ENCODE results near the gene ANGPTL2. TPM values are rescaled to one million over a fixed set of nuclear protein-coding genes. Genes with fewer than 3 reads are reported as not detected.
A peak's percentile ranks its signal among the peaks of the same experiment; 100 is the strongest.

Gene ANGPTL2
- total RNA-seq, 1 donor from 2014 or later = not detected

DNA sequence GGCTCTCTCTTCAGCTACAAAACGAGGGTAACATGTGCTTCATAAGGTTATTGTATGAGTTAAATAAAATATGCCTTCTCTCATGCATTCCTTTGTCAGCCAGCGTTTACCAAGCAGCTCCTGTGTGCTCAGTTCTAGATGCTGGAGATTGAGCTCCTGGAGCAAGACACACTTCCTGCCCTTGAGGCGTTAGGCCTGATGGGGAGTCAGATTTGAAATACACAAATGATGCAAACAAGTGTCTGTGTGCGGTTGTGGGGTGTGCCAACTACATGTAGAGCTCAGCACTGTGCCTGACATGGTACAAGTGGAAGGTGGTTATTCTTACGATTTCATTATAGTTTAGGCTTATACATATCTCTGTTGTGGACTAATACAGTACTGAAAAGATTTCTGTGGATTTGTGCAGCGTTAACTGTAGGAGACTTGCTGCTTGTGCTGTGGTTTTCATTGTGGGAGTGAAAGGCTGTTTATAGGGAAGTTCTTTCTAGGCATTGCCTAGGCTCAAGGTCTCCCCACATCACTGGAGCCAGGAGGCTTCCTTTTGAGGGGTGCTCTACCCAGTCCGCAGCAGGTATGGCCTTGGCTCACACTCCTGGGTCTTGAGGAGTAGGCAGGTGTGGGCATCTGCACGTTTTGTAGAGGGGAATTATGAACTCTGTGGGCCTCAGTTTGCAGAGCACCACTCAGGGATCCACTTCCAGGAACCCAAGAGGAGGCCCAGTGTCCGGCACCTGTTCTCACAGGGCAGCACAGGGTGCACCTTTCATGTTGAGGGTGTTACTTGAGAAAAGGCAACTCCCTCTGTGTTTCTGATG, 39.8 kb upstream of the ANGPTL2 start:
- intact Hi-C loops (cut with micrococcal nuclease) = no loop called here
- DNase-seq = no peak
- H3K27ac Mint-ChIP-seq = no peak overlapping the region

DNA sequence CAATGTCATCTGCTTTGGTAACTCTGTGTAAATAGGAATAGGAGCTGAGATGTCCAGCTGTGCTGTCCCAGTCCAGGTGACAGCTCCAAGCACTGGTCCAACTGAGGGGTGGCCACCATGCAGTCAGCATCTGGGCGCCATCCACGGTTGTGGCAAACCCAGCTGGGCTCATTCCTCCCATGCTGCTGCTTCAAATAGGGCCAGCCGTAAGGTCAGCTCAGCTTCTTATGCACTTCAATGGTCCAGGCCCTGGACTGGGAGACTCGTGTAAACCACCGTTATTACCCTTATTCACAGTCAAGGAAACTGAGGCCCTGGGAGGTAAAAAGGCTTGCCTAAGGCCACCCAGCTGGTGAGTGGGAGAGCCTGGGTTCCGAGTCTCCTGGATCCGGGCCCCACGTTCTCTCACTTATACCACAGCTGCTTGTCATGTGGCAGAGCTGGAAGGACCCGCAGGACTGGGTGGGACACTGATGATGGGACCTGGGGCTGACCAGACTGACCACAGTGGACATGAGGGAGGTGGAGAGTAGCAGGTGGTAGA, 38.7 kb upstream of the ANGPTL2 start:
- no peak for DNase-seq
- H3K27ac Mint-ChIP-seq = no peak overlapping the region
- H3K9me3 Mint-ChIP-seq = no peaks in the 10 kb centered on the region
- intact Hi-C loops (cut with micrococcal nuclease) = no loop called here
- H3K4me3 Mint-ChIP-seq = no peak overlapping the region
- H3K27me3 Mint-ChIP-seq = peaks cover 8% of the 10 kb centered on the region
- H3K4me1 Mint-ChIP-seq = peaks cover 16% of the 10 kb centered on the region
- no peaks in the 10 kb centered on the region for H3K36me3 Mint-ChIP-seq (ENCODE audit: low read depth)

More for the DNA sequence above, 39.8 kb upstream of the ANGPTL2 start:
- no peaks in the 10 kb centered on the region for H3K36me3 Mint-ChIP-seq (ENCODE audit: low read depth)
- peaks cover 20% of the 10 kb centered on the region for H3K4me1 Mint-ChIP-seq
- H3K27me3 Mint-ChIP-seq = peaks cover 7% of the 10 kb centered on the region
- H3K9me3 Mint-ChIP-seq = no peaks in the 10 kb centered on the region
- no peak overlapping the region for H3K4me3 Mint-ChIP-seq

DNA sequence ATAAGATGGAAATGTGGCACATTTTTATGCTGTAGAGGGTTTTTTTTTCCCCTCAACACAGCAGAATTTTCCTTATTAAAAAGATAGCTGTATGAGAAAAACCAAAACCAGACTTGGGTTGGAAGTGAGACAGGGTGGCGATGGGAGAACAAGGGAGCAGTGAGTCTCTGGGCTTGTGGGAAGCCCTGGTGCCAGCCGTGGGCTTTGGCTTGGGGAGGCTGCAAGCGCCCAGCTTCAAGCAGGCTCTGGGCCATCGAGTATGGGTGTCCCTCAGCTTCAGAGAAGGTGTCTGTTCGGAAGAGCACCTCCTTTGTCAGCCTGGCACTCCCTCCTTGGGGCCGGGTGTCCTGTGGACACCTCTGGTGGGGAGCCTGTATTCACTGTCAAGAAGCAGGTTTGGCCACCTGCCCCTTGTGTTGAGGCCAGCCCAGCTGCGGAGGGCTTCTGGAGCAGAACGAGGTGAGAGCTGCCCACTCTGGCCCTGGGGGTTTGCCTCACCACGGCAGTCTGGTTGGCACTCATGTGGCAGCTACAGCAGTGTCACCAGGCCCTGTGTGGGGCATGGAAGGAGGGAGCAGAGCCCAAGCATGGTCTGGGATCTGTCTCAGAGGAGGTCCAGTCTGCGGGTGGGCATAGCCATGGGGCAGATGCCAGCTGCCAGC, 37.6 kb upstream of the ANGPTL2 start:
- intact Hi-C loops (cut with micrococcal nuclease) = no loop called here
- no peaks in the 10 kb centered on the region for H3K9me3 Mint-ChIP-seq
- peaks cover 19% of the 10 kb centered on the region for H3K4me1 Mint-ChIP-seq
- peaks cover 13% of the 10 kb centered on the region for H3K27me3 Mint-ChIP-seq
- H3K27ac Mint-ChIP-seq = no peak overlapping the region
- DNase-seq = no peak
- H3K4me3 Mint-ChIP-seq = no peak overlapping the region
- H3K36me3 Mint-ChIP-seq (ENCODE audit: low read depth) = no peaks in the 10 kb centered on the region

DNA sequence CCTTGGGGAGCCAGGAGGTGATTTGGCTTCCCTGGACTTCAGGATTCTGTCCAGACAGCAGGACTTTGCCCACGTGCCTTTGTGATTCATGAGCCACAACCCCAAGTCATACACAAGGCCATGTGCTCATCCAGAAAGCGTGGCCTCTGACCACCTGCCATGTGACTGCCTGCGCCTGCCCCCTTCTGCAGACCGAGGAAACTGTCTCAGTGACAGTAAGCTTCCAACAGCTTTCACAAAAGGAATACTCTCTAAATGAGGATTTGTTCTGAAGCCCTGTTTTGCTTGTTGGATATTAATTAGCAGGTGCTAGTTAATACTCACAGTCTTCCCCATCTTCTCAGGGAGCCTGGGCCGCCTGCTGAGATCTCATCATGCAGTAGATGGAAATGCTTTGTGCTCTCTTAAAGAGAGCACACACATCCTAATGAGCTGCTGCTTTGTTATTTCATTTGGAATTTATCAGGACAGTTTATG, 36.9 kb upstream of the ANGPTL2 start:
- H3K27me3 Mint-ChIP-seq = peaks cover 16% of the 10 kb centered on the region
- H3K4me3 Mint-ChIP-seq = no peak overlapping the region
- no peak for DNase-seq
- H3K27ac Mint-ChIP-seq = no peak overlapping the region
- intact Hi-C loops (cut with micrococcal nuclease) = no loop called here
- peaks cover 23% of the 10 kb centered on the region for H3K4me1 Mint-ChIP-seq
- no peaks in the 10 kb centered on the region for H3K36me3 Mint-ChIP-seq (ENCODE audit: low read depth)
- H3K9me3 Mint-ChIP-seq = no peaks in the 10 kb centered on the region

DNA sequence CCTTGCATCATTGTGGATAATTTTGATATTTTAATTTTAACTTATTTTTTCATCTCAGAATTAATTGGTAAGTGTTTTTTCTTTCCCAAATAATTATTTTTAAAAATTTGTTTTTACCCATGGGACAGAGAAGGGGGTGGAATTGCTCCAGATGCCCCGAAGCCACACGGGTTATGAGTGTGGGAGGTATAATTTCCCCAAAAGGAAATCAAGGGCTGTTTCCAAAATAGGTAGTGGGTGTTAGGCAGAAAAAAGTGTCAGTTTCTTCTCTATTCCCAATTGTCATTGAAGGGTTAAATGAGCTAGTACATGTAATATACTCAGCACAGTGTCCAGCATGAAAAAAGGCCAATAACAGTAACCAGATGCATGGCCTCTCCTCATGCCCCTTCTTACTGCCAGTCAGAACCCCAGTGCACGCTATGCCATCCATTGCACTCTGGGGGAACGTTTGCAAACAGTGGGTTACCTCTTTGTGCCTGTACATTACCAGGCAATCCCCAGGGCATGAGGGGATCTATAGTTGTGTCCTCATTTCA, 36.4 kb upstream of the ANGPTL2 start:
- Mint-ChIP-seq H3K36me3 (ENCODE audit: low read depth) (no peaks in the 10 kb centered on the region), H3K27ac (no peak overlapping the region), H3K4me1 (peaks cover 25% of the 10 kb centered on the region), H3K9me3 (no peaks in the 10 kb centered on the region), H3K4me3 (no peak overlapping the region), H3K27me3 (peaks cover 16% of the 10 kb centered on the region)
- DNase-seq = no peak
- intact Hi-C loops (cut with micrococcal nuclease) = no loop called here

DNA sequence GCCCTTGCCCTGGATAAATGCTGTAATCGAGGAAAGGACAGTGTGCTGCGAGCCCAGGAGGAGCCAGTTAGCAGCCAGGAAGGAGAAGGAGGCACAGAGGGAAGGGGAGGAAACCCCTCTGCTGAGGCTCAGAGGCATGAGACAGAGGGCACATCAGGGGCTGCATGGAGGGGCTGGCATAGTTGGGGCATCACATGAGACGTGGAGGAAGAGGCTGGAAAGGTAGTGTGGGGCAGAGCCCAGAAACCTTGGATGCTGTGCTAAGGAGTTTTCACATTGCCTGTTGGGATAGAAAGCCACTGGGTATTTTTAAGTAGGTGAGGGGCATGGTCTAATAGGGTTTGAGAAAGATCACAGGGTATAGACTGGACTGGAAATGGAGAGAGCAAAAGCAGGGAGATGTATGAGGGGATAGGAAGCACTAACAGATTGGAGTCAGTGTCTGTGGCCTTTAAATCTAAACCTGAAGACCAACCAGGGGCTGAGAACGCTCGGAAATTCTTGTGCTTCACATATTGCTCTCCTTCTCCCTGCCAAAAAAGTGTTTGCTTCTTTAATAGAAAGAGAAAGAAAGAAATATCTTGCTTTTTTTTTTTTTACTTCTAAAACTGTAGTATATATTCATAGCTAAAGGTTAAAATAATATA, 33.0 kb upstream of the ANGPTL2 start:
- no peak for DNase-seq
- peaks cover 12% of the 10 kb centered on the region for H3K4me1 Mint-ChIP-seq

DNA sequence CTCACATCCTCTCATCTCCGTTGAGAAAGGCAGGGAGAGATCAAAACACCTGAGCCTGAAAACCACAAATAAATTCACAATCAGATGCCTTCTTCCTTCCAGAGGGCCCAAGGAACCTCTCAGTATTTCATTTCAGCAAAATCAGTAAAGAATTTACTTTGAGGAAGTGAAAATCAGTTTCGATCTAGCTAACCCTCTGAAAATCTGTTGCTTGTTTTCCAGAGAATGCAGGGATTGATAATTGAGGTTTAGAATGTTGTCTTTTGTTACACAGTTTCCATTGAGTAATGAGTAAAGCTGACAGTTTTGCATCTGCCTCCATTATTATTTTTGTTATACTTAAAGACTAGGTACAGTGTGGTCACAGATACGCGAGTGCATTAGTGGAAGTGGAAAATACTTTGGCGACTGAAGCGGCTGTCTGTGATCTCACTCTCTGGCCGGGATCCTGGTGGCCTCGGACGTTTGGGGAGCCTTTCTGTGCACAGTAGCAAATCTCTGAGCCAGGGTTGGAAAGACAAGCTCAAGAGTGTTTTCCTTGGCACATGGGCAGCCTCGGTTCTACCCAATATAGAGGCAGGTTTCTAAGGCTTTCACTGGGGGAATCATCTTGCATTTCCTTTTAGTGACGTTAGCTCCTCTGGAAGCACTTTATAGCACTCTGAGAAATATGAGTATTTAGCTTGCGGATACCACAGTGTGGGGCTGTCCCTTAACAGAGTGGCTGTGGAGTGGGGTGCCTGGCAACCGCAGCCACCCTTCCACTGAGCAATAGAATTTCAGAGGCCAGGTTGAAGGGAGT, 32.2 kb upstream of the ANGPTL2 start:
- no peak for DNase-seq
- Mint-ChIP-seq H3K27me3 (peaks cover 35% of the 10 kb centered on the region), H3K4me3 (peak overlapping the region; percentile 9), H3K36me3 (ENCODE audit: low read depth) (no peaks in the 10 kb centered on the region), H3K27ac (peak overlapping the region; percentile 31), H3K4me1 (peaks cover 12% of the 10 kb centered on the region), H3K9me3 (no peaks in the 10 kb centered on the region)
- intact Hi-C loops (cut with micrococcal nuclease) = no loop called here

More for the DNA sequence above, 33.0 kb upstream of the ANGPTL2 start:
- Mint-ChIP-seq H3K4me3 (no peak overlapping the region), H3K27ac (no peak overlapping the region), H3K27me3 (peaks cover 33% of the 10 kb centered on the region), H3K9me3 (no peaks in the 10 kb centered on the region), H3K36me3 (ENCODE audit: low read depth) (no peaks in the 10 kb centered on the region)
- intact Hi-C loops (cut with micrococcal nuclease) = no loop called here

DNA sequence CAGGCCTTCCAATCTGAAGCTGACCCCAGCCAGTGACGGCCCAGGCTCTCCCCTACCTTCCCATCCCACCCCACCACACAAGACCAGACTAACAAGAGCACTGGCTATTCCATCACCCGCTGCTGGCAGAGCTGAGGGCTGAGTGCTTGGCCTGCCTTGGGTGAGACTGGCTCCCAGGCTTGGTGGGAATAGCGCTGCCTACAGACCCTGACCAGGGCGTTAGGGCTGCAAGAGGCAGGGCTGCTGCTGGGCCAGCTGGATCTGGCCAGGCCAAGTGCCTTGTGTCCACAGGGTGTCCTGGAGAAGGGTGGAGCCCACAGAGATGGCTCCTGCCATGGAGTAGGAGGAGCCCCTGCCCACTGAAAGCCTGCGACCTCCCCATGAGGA, 31.6 kb upstream of the ANGPTL2 start:
- H3K27ac Mint-ChIP-seq = no peak overlapping the region
- H3K4me1 Mint-ChIP-seq = peaks cover 12% of the 10 kb centered on the region
- no peak overlapping the region for H3K4me3 Mint-ChIP-seq
- no peaks in the 10 kb centered on the region for H3K36me3 Mint-ChIP-seq (ENCODE audit: low read depth)
- no peaks in the 10 kb centered on the region for H3K9me3 Mint-ChIP-seq
- DNase-seq = no peak
- peaks cover 34% of the 10 kb centered on the region for H3K27me3 Mint-ChIP-seq
- intact Hi-C loops (cut with micrococcal nuclease) = no loop called here

DNA sequence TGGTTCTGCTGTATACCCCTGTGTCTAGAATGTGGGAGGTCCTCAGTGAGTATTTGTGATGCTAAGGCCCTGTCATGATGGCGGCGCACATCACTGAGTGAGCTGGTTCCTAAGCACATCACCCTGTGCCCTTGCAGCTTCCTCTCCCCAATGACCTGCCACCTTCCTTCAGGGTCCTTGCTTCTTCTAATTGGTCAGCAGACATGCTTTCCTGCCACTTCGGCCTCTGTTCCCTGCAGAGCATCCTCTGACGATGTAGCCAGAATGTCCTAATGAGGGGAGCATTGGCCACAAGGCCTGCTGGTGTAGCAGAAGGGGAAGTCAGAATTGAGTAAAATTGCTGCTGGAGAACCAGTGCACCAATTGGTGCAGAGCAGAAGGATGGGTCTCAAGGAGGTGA, 31.1 kb upstream of the ANGPTL2 start:
- Mint-ChIP-seq H3K9me3 (no peaks in the 10 kb centered on the region), H3K27ac (no peak overlapping the region), H3K27me3 (peaks cover 34% of the 10 kb centered on the region), H3K4me1 (peaks cover 12% of the 10 kb centered on the region), H3K4me3 (no peak overlapping the region), H3K36me3 (ENCODE audit: low read depth) (no peaks in the 10 kb centered on the region)
- intact Hi-C loops (cut with micrococcal nuclease) = no loop called here
- no peak for DNase-seq

DNA sequence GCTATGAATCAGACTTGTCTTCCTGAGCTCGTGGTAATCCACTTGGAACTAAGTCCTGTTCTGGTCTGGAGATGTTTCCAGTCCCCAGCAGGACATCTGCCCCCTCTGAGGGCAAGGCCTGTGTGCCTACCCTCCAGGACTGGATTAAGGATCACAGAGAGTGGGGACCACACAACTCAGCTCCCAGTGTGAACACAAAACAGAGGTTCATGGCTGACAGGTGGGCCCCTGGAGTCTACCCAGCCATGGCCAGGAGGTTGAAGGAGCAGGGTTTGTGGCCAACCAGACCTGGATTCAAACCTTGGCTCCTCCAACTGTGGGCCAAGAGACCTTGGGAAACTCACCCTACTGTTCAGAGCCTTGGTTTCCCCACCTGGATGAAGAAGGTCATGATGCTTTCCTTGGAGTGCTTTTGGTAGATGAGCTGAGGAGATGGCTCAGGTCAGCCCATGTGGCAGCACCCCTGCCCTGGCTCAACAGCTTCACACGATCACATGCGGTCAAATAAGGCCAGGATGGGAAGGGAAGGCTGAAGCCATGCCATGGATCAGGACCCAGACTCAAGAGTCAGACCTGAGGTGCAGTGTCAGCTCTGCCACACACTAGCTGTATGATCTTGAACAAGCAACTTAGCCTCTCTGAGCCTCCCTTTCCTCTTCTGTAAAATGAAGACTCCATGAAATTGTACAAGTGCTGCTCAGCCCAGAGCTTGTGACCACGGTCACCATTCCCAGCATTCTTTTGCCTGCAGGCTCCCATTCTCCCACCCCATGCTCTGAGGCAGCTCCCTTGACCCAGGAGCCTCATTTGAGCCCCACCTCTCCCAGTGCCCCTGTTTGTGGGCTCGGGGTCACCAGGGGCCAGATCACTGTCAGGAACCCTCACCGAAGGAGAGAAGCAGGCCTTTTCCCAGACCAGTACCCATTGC, 27.3 kb upstream of the ANGPTL2 start:
- peaks cover 34% of the 10 kb centered on the region for H3K27me3 Mint-ChIP-seq
- DNase-seq = no peak
- no peaks in the 10 kb centered on the region for H3K36me3 Mint-ChIP-seq (ENCODE audit: low read depth)
- intact Hi-C loops (cut with micrococcal nuclease) = no loop called here
- H3K4me3 Mint-ChIP-seq = no peak overlapping the region
- no peak overlapping the region for H3K27ac Mint-ChIP-seq
- no peaks in the 10 kb centered on the region for H3K9me3 Mint-ChIP-seq
- H3K4me1 Mint-ChIP-seq = peaks cover 9% of the 10 kb centered on the region

DNA sequence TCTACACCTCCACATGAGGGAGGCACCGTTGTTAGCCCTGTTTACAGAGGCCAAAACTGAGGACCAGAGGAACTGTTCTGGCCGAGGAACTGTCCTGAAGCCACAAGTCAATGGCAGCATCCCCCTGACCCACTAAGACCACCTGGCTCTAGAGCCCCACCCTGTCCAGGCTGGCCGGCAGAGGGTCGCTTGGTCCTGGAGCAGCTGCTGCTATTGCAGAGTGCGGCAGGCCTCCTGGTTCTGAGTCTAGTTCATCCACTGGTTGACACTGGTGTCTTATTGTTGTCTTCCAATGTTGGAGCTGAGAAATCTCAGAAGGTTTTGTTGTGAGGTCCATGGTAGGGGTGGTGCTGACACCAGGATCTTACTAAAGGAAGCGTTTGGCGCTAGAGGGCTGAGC, 26.6 kb upstream of the ANGPTL2 start:
- Mint-ChIP-seq H3K9me3 (no peaks in the 10 kb centered on the region), H3K27ac (no peak overlapping the region), H3K4me3 (no peak overlapping the region), H3K27me3 (peaks cover 36% of the 10 kb centered on the region), H3K36me3 (ENCODE audit: low read depth) (no peaks in the 10 kb centered on the region), H3K4me1 (peaks cover 2% of the 10 kb centered on the region)
- intact Hi-C loops (cut with micrococcal nuclease) = no loop called here
- no peak for DNase-seq

DNA sequence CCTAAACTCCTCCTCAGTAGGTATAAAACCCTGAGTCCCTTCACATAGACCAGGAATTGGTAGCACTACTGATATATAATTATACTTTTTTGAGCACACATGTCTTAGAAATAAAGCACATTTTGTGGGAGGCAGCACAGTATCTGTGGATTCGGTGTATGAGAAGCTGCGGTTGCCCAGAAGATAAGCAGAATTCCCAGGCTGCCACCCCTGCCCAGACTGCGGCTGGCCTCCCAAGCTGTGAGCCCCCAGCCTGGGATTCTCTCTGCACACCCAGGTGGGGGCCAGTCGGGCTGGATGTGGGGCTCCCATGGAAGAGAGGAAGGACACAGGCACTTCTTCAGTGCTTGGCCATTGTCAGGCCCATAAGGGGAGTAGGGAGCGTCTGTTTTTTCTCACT, 25.6 kb upstream of the ANGPTL2 start:
- H3K27ac Mint-ChIP-seq = no peak overlapping the region
- H3K4me1 Mint-ChIP-seq = no peaks in the 10 kb centered on the region
- H3K36me3 Mint-ChIP-seq (ENCODE audit: low read depth) = no peaks in the 10 kb centered on the region
- peaks cover 42% of the 10 kb centered on the region for H3K27me3 Mint-ChIP-seq
- H3K9me3 Mint-ChIP-seq = no peaks in the 10 kb centered on the region
- DNase-seq = no peak
- intact Hi-C loops (cut with micrococcal nuclease) = no loop called here
- H3K4me3 Mint-ChIP-seq = no peak overlapping the region
